Measurements from ENCODE around the gene SPATC1L.

The SPATC1L gene

GRCh38 chr21:46122758-46123683 is 61.2 kb downstream of the SPATC1L start:
- H3K4me3 ChIP-seq (ENCODE audit: low read length): no peak overlapping the region
- H3K9ac ChIP-seq (ENCODE audit: low read length): no peak overlapping the region
- no peak overlapping the region for H4K8ac ChIP-seq (ENCODE audit: low read depth, low read length)
- no peak overlapping the region for H2AK5ac ChIP-seq (ENCODE audit: low read length)
- peaks cover 15% of the 10 kb centered on the region for H3K36me3 ChIP-seq (ENCODE audit: control insufficient read depth, insufficient read depth, low read length)
- WGBS (ENCODE audit: extremely low coverage, insufficient coverage, low lambda C conversion rate): no CpG with 5 or more reads among the region's 12 CpGs
- DNase-seq: no peak
- no peak overlapping the region for H3K56ac ChIP-seq (ENCODE audit: low read length)
- no peak overlapping the region for H3K23ac ChIP-seq (ENCODE audit: low read length)
- H4K5ac ChIP-seq (ENCODE audit: low read length): no peak overlapping the region
- no peaks in the 10 kb centered on the region for H3K4me1 ChIP-seq (ENCODE audit: control insufficient read depth, low read depth, low read length)
- no peak overlapping the region for H2BK15ac ChIP-seq (replicated peaks; ENCODE audit: low read depth)
- H3K4me2 ChIP-seq (ENCODE audit: low read length): no peak overlapping the region
- H3K4ac ChIP-seq (ENCODE audit: low read depth, low read length): no peak overlapping the region
- H3K18ac ChIP-seq (ENCODE audit: low read length): no peak overlapping the region
- no peaks in the 10 kb centered on the region for H3K27me3 ChIP-seq (ENCODE audit: insufficient read depth, low read length, poor library complexity)
- H3K79me1 ChIP-seq (ENCODE audit: low read length): no peaks in the 10 kb centered on the region
- no peak overlapping the region for H2BK5ac ChIP-seq (ENCODE audit: low read length)
- H2BK120ac ChIP-seq (ENCODE audit: low read depth, low read length): no peak overlapping the region
- H3K79me2 ChIP-seq (ENCODE audit: control insufficient read depth, insufficient read depth, low read length): no peaks in the 10 kb centered on the region
- H3K27ac ChIP-seq (ENCODE audit: low read depth, low read length): no peak overlapping the region

DNA sequence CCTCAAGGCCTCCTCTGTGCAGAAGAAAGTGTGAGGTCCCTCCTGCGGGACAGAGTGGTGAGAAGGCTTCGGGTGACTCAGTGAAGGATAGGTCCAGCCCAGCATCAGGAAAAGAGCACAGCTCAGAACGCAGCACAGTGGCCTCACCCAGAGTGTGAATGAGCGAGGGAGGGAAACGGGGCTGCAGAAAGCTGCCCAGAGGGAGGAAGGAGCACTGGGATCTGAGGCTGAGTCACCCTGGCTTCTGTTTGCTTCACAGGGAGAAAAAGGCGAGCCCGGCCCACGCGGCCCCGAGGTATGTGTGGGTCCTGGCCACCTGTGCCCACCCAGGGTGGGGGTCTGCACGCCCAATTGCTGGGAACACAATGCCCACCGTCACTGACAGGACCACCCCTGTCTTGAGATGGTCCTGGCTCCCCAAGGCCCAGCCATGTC is 62.0 kb downstream of the SPATC1L start:
- Histone ChIP-seq H2BK120ac (ENCODE audit: low read depth, low read length) (no peak overlapping the region), H3K18ac (ENCODE audit: low read length) (no peak overlapping the region), H3K4ac (ENCODE audit: low read depth, low read length) (no peak overlapping the region), H3K27me3 (ENCODE audit: insufficient read depth, low read length, poor library complexity) (no peaks in the 10 kb centered on the region), H3K23ac (ENCODE audit: low read length) (no peak overlapping the region), H3K9ac (ENCODE audit: low read length) (no peak overlapping the region), H3K4me1 (ENCODE audit: control insufficient read depth, low read depth, low read length) (no peaks in the 10 kb centered on the region), H3K27ac (ENCODE audit: low read depth, low read length) (no peak overlapping the region), H3K36me3 (ENCODE audit: control insufficient read depth, insufficient read depth, low read length) (peaks cover 17% of the 10 kb centered on the region), H2BK15ac (replicated peaks; ENCODE audit: low read depth) (no peak overlapping the region), H4K5ac (ENCODE audit: low read length) (no peak overlapping the region), H3K4me3 (ENCODE audit: low read length) (no peak overlapping the region), H2AK5ac (ENCODE audit: low read length) (no peak overlapping the region), H3K4me2 (ENCODE audit: low read length) (no peak overlapping the region), H3K79me2 (ENCODE audit: control insufficient read depth, insufficient read depth, low read length) (no peaks in the 10 kb centered on the region), H3K56ac (ENCODE audit: low read length) (no peak overlapping the region), H3K79me1 (ENCODE audit: low read length) (no peaks in the 10 kb centered on the region), H2BK5ac (ENCODE audit: low read length) (no peak overlapping the region), H4K8ac (ENCODE audit: low read depth, low read length) (no peak overlapping the region)
- no peak for DNase-seq
- WGBS (ENCODE audit: extremely low coverage, insufficient coverage, low lambda C conversion rate): no CpG with 5 or more reads among the region's 12 CpGs

GRCh38 chr21:46121286-46122221 is 62.7 kb downstream of the SPATC1L start:
- no peak for DNase-seq
- Histone ChIP-seq H3K4me2 (ENCODE audit: low read length) (no peak overlapping the region), H3K36me3 (ENCODE audit: control insufficient read depth, insufficient read depth, low read length) (peaks cover 20% of the 10 kb centered on the region), H3K79me2 (ENCODE audit: control insufficient read depth, insufficient read depth, low read length) (no peaks in the 10 kb centered on the region), H3K27ac (ENCODE audit: low read depth, low read length) (no peak overlapping the region), H3K27me3 (ENCODE audit: insufficient read depth, low read length, poor library complexity) (no peaks in the 10 kb centered on the region), H3K4me1 (ENCODE audit: control insufficient read depth, low read depth, low read length) (no peaks in the 10 kb centered on the region), H2BK15ac (replicated peaks; ENCODE audit: low read depth) (no peak overlapping the region), H3K56ac (ENCODE audit: low read length) (no peak overlapping the region), H2AK5ac (ENCODE audit: low read length) (no peak overlapping the region), H2BK120ac (ENCODE audit: low read depth, low read length) (no peak overlapping the region), H3K4me3 (ENCODE audit: low read length) (no peak overlapping the region), H3K18ac (ENCODE audit: low read length) (no peak overlapping the region), H3K4ac (ENCODE audit: low read depth, low read length) (no peak overlapping the region), H3K23ac (ENCODE audit: low read length) (no peak overlapping the region), H4K5ac (ENCODE audit: low read length) (no peak overlapping the region), H3K9ac (ENCODE audit: low read length) (no peak overlapping the region), H3K79me1 (ENCODE audit: low read length) (no peaks in the 10 kb centered on the region), H4K8ac (ENCODE audit: low read depth, low read length) (no peak overlapping the region), H2BK5ac (ENCODE audit: low read length) (no peak overlapping the region)
- WGBS (ENCODE audit: extremely low coverage, insufficient coverage, low lambda C conversion rate): no CpG with 5 or more reads among the region's 29 CpGs

- Histone ChIP-seq H3K23ac (ENCODE audit: low read length) (no peak overlapping the region), H2BK5ac (ENCODE audit: low read length) (no peak overlapping the region), H3K9ac (ENCODE audit: low read length) (no peak overlapping the region), H2BK15ac (replicated peaks; ENCODE audit: low read depth) (no peak overlapping the region), H3K56ac (ENCODE audit: low read length) (no peak overlapping the region), H3K4me1 (ENCODE audit: control insufficient read depth, low read depth, low read length) (no peaks in the 10 kb centered on the region), H3K27me3 (ENCODE audit: insufficient read depth, low read length, poor library complexity) (no peaks in the 10 kb centered on the region), H4K5ac (ENCODE audit: low read length) (no peak overlapping the region), H3K79me2 (ENCODE audit: control insufficient read depth, insufficient read depth, low read length) (no peaks in the 10 kb centered on the region), H3K27ac (ENCODE audit: low read depth, low read length) (no peak overlapping the region), H3K36me3 (ENCODE audit: control insufficient read depth, insufficient read depth, low read length) (peaks cover 20% of the 10 kb centered on the region), H3K4me2 (ENCODE audit: low read length) (no peak overlapping the region), H3K79me1 (ENCODE audit: low read length) (no peaks in the 10 kb centered on the region), H2BK120ac (ENCODE audit: low read depth, low read length) (no peak overlapping the region), H3K18ac (ENCODE audit: low read length) (no peak overlapping the region), H2AK5ac (ENCODE audit: low read length) (no peak overlapping the region), H3K4ac (ENCODE audit: low read depth, low read length) (no peak overlapping the region), H4K8ac (ENCODE audit: low read depth, low read length) (no peak overlapping the region), H3K4me3 (ENCODE audit: low read length) (no peak overlapping the region)
- no peak for DNase-seq
- no CpG with 5 or more reads among the region's 26 CpGs for WGBS (ENCODE audit: extremely low coverage, insufficient coverage, low lambda C conversion rate)
Measured at GRCh38 chr21:46120301-46121285, 63.7 kb downstream of the SPATC1L start.

- no peak overlapping the region for H3K4ac ChIP-seq (ENCODE audit: low read depth, low read length)
- no peak overlapping the region for H3K4me2 ChIP-seq (ENCODE audit: low read length)
- no peaks in the 10 kb centered on the region for H3K79me1 ChIP-seq (ENCODE audit: low read length)
- H2BK15ac ChIP-seq (replicated peaks; ENCODE audit: low read depth): no peak overlapping the region
- H2BK5ac ChIP-seq (ENCODE audit: low read length): no peak overlapping the region
- no CpG with 5 or more reads among the region's 14 CpGs for WGBS (ENCODE audit: extremely low coverage, insufficient coverage, low lambda C conversion rate)
- H4K8ac ChIP-seq (ENCODE audit: low read depth, low read length): no peak overlapping the region
- no peak overlapping the region for H3K18ac ChIP-seq (ENCODE audit: low read length)
- no peak overlapping the region for H4K5ac ChIP-seq (ENCODE audit: low read length)
- no peaks in the 10 kb centered on the region for H3K79me2 ChIP-seq (ENCODE audit: control insufficient read depth, insufficient read depth, low read length)
- no peak overlapping the region for H3K9ac ChIP-seq (ENCODE audit: low read length)
- H3K36me3 ChIP-seq (ENCODE audit: control insufficient read depth, insufficient read depth, low read length): peaks cover 22% of the 10 kb centered on the region
- H3K56ac ChIP-seq (ENCODE audit: low read length): no peak overlapping the region
- H2BK120ac ChIP-seq (ENCODE audit: low read depth, low read length): no peak overlapping the region
- no peaks in the 10 kb centered on the region for H3K4me1 ChIP-seq (ENCODE audit: control insufficient read depth, low read depth, low read length)
- H3K4me3 ChIP-seq (ENCODE audit: low read length): no peak overlapping the region
- H2AK5ac ChIP-seq (ENCODE audit: low read length): no peak overlapping the region
- no peak for DNase-seq
- no peak overlapping the region for H3K23ac ChIP-seq (ENCODE audit: low read length)
- H3K27ac ChIP-seq (ENCODE audit: low read depth, low read length): no peak overlapping the region
- no peaks in the 10 kb centered on the region for H3K27me3 ChIP-seq (ENCODE audit: insufficient read depth, low read length, poor library complexity)
Measured at GRCh38 chr21:46119637-46120271, 64.5 kb downstream of the SPATC1L start.

Data from mesendoderm (in vitro differentiated cells).